Measurements from ENCODE around the gene NCK1. TPM values are rescaled to one million over a fixed set of nuclear protein-coding genes. Genes with fewer than 3 reads are reported as not detected.

Gene NCK1
- total and polyA plus RNA-seq, 2 of the 13 experiments (the other 11 are each of a cell fraction or from before 2014, with no cell fraction given): 14.7 to 30.4 TPM

- TF ChIP-seq ZNF333 (CRISPR knock-in tag; IDR thresholded peaks at IDR 0.05; ENCODE audit: borderline replicate concordance): no peak
- TF ChIP-seq ZNF280B (CRISPR knock-in tag; IDR thresholded peaks at IDR 0.05; ENCODE audit: borderline replicate concordance): peak; percentile 3; the same call in 1 of the 2 replicates
- no peak for TF ChIP-seq CREB3 (CRISPR knock-in tag; IDR thresholded peaks at IDR 0.05)
- peak; percentile 37; the same call in 1 of the 2 replicates for TF ChIP-seq SP4 (CRISPR knock-in tag; IDR thresholded peaks at IDR 0.05)
- no peak for TF ChIP-seq CBX2 (IDR thresholded peaks at IDR 0.05; ENCODE audit: low read depth, low read length)
- no peak for TF ChIP-seq CBX2 (CRISPR knock-in tag; IDR thresholded peaks at IDR 0.05; ENCODE audit: low read depth)
- peak; percentile 21; the same call in 1 of the 2 replicates for TF ChIP-seq ZNF737 (CRISPR knock-in tag; IDR thresholded peaks at IDR 0.05; ENCODE audit: borderline replicate concordance)
- no peak for TF ChIP-seq ZNF326 (CRISPR knock-in tag; IDR thresholded peaks at IDR 0.05; ENCODE audit: borderline replicate concordance)
- TF ChIP-seq ZNF574 (CRISPR knock-in tag; IDR thresholded peaks at IDR 0.05): no peak
- TF ChIP-seq ZBTB40 (IDR thresholded peaks at IDR 0.05): no peak
- no peak for TF ChIP-seq ZBTB40 (CRISPR knock-in tag; IDR thresholded peaks at IDR 0.05)
- TF ChIP-seq BORCS8-MEF2B (CRISPR knock-in tag; IDR thresholded peaks at IDR 0.05): no peak
- TF ChIP-seq ZBTB1 (CRISPR knock-in tag; IDR thresholded peaks at IDR 0.05; ENCODE audit: borderline replicate concordance): no peak
- TF ChIP-seq SAFB2 (CRISPR knock-in tag; IDR thresholded peaks at IDR 0.05; ENCODE audit: borderline replicate concordance, low read depth): no peak
- no peak for TF ChIP-seq ZFP36 (IDR thresholded peaks at IDR 0.05; ENCODE audit: borderline replicate concordance, low read depth, low read length, partially characterized antibody)
- no peak for TF ChIP-seq SETDB1 (CRISPR knock-in tag; IDR thresholded peaks at IDR 0.05; ENCODE audit: borderline replicate concordance)
Measured at GRCh38 chr3:136819392-136819730, 42.6 kb upstream of the NCK1 start (continued).
